Thoracic aorta (tissue), 2 donors: ENCODE results near the gene MAP3K10. TPM values are rescaled to one million over a fixed set of nuclear protein-coding genes. Genes with fewer than 3 reads are reported as not detected.

ENCODE experiments used
- ATAC-seq: fragments of 150-250 bp; one replicate; pipeline ENCODE4 v1.8.0; 2017; ENCODE audit warnings: low read depth; ENCODE audit not compliant: insufficient number of reproducible peaks, low FRiP score
- DNase-seq: peaks from one replicate; pipeline ENCODE4 v3.0.0-alpha.2; 2020; ENCODE audit warnings: low spot score
- H3K27ac ChIP-seq, 2 donors: fragments of 200-600 bp; sonication (generic); 1 replicate in 1 of 2; 2 replicates in 1 of 2; pipeline ENCODE4 v1.5.1; 2016; ENCODE audit warnings: mild to moderate bottlenecking in 2 of 2, moderate library complexity in 2 of 2
- H3K27me3 ChIP-seq: fragments of 200-600 bp; sonication (generic); replicated peaks from 2 replicates; pipeline ENCODE4 v1.6.0; 2016; ENCODE audit warnings: mild to moderate bottlenecking; ENCODE audit not compliant: insufficient read depth
- H3K36me3 ChIP-seq: fragments of 200-600 bp; sonication (generic); one replicate; pipeline ENCODE4 v1.5.1; 2016
- H3K4me1 ChIP-seq, 2 donors: fragments of 200-600 bp; sonication (generic); 1 replicate in 1 of 2; 2 replicates in 1 of 2; pipeline versions ENCODE4 v1.5.1 to v1.6.0; 2016; ENCODE audit warnings: low read depth in 2 of 2, mild to moderate bottlenecking in 1 of 2; ENCODE audit not compliant: control insufficient read depth in 1 of 2
- H3K4me3 ChIP-seq: fragments of 200-600 bp; sonication (generic); 2 replicates; pipeline ENCODE4 v1.5.1; 2016; ENCODE audit warnings: mild to moderate bottlenecking
- H3K9me3 ChIP-seq: fragments of 200-600 bp; sonication (generic); 2 replicates; pipeline ENCODE4 v1.5.1; 2016
- total RNA-seq, 2 donors: library from RNA; depleted of rRNA; stranded (reverse); fragments of >200 nt; gene quantifications; one replicate each; pipeline versions ENCODE4 v1.1.0 to v1.2.3, GENCODE V29; 2016
- TF ChIP-seq, protein P1 (sequence below): fragments of 200-600 bp; sonication (generic); IDR thresholded peaks from one replicate; pipeline ENCODE4 v1.5.1; 2019; ENCODE audit warnings: antibody characterized with exemption

MAP3K10 gene
- total RNA-seq, 2 donors from 2014 or later: 30.2 to 32.5 TPM

DNA sequence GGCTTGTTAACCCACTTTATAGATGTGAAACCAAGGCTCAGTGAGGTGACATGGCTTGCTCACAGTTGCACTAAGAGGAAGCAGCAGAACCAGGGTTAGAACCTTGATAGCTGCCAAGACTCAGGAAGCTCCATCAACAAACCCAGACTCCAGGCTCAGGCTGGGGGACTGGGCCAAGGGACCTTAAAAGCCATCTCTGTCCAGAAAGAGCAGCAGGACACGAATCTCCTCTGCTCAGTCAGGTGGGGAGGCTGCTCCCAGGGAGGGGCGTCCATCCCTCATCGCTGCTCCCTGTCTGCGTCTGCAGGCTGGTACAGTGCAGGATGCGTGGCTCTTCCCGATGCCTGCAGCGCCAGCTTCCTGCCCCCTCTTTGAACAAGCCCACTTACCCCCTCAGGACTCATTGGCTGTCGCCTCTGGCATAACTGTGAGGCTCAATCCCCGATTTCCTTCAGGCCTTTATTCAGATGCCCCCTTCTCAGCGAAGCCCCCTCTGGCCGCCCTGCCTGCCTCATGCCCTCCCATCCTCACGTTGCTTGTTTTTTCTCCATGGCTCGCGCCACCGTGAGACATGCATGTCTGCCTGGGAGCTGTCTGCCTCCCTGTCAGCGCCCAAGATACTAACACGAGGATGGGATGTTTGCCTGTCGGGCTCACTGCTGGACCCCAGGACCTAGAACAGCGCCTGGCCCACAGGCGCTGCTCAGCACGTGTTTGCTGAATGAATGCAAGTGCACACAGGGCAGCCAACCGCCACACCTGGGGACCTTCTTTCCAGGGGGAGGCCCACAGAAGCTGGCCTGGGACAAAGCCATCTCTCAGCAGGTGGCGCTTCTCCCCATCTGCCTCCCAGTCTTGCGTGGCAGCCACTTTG is 72.5 kb downstream of the MAP3K10 start:
- DNase-seq (no peak), ATAC-seq (no peak)
- Histone ChIP-seq H3K27me3 (no peaks in the 10 kb centered on the region), H3K4me1 (peaks cover 6 to 15% of the 10 kb centered on the region in 2 donors), H3K36me3 (peaks cover 13% of the 10 kb centered on the region), H3K4me3 (no peak overlapping the region), H3K27ac (no peak overlapping the region), H3K9me3 (no peaks in the 10 kb centered on the region)
- TF ChIP-seq, protein P1, sequence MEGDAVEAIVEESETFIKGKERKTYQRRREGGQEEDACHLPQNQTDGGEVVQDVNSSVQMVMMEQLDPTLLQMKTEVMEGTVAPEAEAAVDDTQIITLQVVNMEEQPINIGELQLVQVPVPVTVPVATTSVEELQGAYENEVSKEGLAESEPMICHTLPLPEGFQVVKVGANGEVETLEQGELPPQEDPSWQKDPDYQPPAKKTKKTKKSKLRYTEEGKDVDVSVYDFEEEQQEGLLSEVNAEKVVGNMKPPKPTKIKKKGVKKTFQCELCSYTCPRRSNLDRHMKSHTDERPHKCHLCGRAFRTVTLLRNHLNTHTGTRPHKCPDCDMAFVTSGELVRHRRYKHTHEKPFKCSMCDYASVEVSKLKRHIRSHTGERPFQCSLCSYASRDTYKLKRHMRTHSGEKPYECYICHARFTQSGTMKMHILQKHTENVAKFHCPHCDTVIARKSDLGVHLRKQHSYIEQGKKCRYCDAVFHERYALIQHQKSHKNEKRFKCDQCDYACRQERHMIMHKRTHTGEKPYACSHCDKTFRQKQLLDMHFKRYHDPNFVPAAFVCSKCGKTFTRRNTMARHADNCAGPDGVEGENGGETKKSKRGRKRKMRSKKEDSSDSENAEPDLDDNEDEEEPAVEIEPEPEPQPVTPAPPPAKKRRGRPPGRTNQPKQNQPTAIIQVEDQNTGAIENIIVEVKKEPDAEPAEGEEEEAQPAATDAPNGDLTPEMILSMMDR: no peak

DNA sequence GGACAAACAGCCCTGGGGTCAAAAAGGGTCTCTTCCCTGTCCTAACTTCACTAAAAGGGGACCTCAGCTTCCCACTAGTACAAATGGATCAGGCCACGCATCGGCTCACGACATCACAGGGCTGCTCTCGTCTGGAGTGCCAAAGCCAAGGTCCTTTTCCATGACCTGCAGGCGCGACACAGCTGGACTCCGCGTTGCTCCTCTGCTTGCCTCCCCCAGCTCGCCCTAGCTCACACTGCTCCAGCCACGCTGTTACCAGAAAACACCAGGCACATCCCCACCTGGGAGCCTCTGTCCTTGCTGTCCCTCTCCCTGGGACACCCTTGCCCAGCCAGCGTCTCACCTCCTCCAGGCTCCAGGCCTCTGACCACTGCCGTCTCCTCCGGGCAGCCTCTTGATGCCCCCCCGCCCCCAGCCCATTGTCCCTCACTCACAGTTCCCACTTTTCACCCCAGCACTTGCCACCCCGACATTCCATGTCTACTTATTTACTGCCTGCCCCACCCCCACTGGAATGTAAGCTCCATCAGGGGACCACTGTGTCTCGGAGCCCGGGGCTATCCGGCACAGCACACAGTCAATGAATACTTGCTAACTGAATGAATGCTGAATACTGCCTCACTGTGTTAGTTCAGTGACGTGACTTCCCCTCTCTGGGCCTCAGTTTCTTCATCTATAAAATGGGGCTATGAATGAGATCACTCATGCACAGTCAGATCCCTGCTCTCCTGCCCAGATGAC is 73.3 kb downstream of the MAP3K10 start:
- H3K9me3 ChIP-seq: no peaks in the 10 kb centered on the region
- peaks cover 6 to 15% of the 10 kb centered on the region in 2 donors for H3K4me1 ChIP-seq
- no peak overlapping the region for H3K4me3 ChIP-seq
- ATAC-seq (no peak), DNase-seq (no peak)
- no peak overlapping the region for H3K27ac ChIP-seq
- TF ChIP-seq, protein P1: no peak
- H3K27me3 ChIP-seq: no peaks in the 10 kb centered on the region
- H3K36me3 ChIP-seq: peaks cover 13% of the 10 kb centered on the region

Other genes starting within 250 kb of the MAP3K10 start
- gene PSMC4, start 220.3 kb upstream of the MAP3K10 start, total RNA-seq: 10 to 100 TPM; 71.1 to 93.1 TPM
- gene ZNF546, start 194.4 kb upstream of the MAP3K10 start, total RNA-seq: 1 to 10 TPM; 5.8 to 8.5 TPM
- 10 to 100 TPM; 21.2 to 25.3 TPM for gene ZNF780B, start 135.2 kb upstream of the MAP3K10 start, total RNA-seq
- gene ZNF780A, start 100.5 kb upstream of the MAP3K10 start, total RNA-seq: 10 to 100 TPM in 1 of 2 donors, 1 to 10 TPM in 1; 8.9 to 17.7 TPM
- not detected for gene TTC9B, start 27.0 kb downstream of the MAP3K10 start, total RNA-seq
- gene CCNP, start 35.3 kb downstream of the MAP3K10 start, total RNA-seq: 1 to 10 TPM in 1 of 2 donors, not detected in 1; 1.6 TPM
- 100 to 1,000 TPM in 1 of 2 donors, 10 to 100 TPM in 1; 94.5 to 138 TPM for gene AKT2, start 93.9 kb downstream of the MAP3K10 start, total RNA-seq
- 10 to 100 TPM; 20.2 to 34.2 TPM for gene C19orf47, start 157.0 kb downstream of the MAP3K10 start, total RNA-seq
- gene PLD3, start 157.3 kb downstream of the MAP3K10 start, total RNA-seq: 100 to 1,000 TPM; 386 to 531 TPM
- not detected for gene HIPK4, start 198.8 kb downstream of the MAP3K10 start, total RNA-seq
- gene PRX, start 222.0 kb downstream of the MAP3K10 start, total RNA-seq: 1 to 10 TPM; 3.7 to 7.3 TPM
- 10 to 100 TPM; 22.7 to 42.3 TPM for gene SERTAD1, start 234.6 kb downstream of the MAP3K10 start, total RNA-seq